K562 (cell line): ENCODE data around the gene RAVER2. TPM values are rescaled to one million over a fixed set of nuclear protein-coding genes. Genes with fewer than 3 reads are reported as not detected.

ENCODE experiments used
- CBX5 ChIP-seq: IDR thresholded peaks from 2 replicates; pipeline ENCODE4 v1.6.1; 2014; ENCODE audit warnings: low read depth, borderline replicate concordance
- FOXA1 ChIP-seq: fragments of 450-650 bp; IDR thresholded peaks from 2 replicates; pipeline ENCODE4 v1.6.1; 2016; ENCODE audit warnings: mild to moderate bottlenecking, borderline replicate concordance
- FOXA3 ChIP-seq, 2 experiments: fragments of 450-650 bp in 1 of 2; sonication (generic) in 1 of 2; formaldehyde crosslinking; IDR thresholded peaks in 1 of 2; conservative IDR thresholded peaks in 1 of 2; 2 replicates each; pipeline versions ENCODE4 v1.4.0 to v1.8.0; 2020 to 2022; ENCODE audit warnings: mild to moderate bottlenecking in 2 of 2, missing genetic modification reagents in 1 of 2
- HDAC3 ChIP-seq: fragments of 450-650 bp; IDR thresholded peaks from 2 replicates; pipeline ENCODE4 v1.6.1; 2018; ENCODE audit warnings: borderline replicate concordance, mild to moderate bottlenecking, moderate library complexity; ENCODE audit not compliant: partially characterized antibody
- L3MBTL2 ChIP-seq: fragments of 450-650 bp; IDR thresholded peaks from 2 replicates; pipeline ENCODE4 v1.6.1; 2016; ENCODE audit warnings: mild to moderate bottlenecking, moderate library complexity
- LCOR ChIP-seq: sonication (generic); formaldehyde crosslinking; IDR thresholded peaks from 2 replicates; pipeline ENCODE4 v1.8.0; 2022; ENCODE audit warnings: mild to moderate bottlenecking, missing genetic modification reagents
- MYC ChIP-seq, 2 experiments: fragments of 250-450 bp in 1 of 2; sonication (Bioruptor Pico) in 1 of 2; IDR thresholded peaks; 2 replicates each; pipeline versions ENCODE4 v1.5.1 to v1.6.1; 2012 to 2021; ENCODE audit warnings: low read depth in 2 of 2, borderline replicate concordance in 1 of 2, improper control_type of control experiment in 1 of 2, low read length in 1 of 2, mild to moderate bottlenecking in 1 of 2, moderate library complexity in 1 of 2
- NCOR1 ChIP-seq: fragments of 450-650 bp; IDR thresholded peaks from 2 replicates; pipeline ENCODE4 v1.6.1; 2016; ENCODE audit warnings: mild to moderate bottlenecking, moderate library complexity
- NEUROD1 ChIP-seq: fragments of 150-350 bp; IDR thresholded peaks from 2 replicates; pipeline ENCODE4 v1.6.1; 2014; ENCODE audit warnings: borderline replicate concordance, low read length, low read depth; ENCODE audit not compliant: partially characterized antibody
- NFRKB ChIP-seq: fragments of 450-650 bp; IDR thresholded peaks from 2 replicates; pipeline ENCODE4 v1.6.1; 2016; ENCODE audit warnings: low read depth
- PCBP1 ChIP-seq: fragments of 200-400 bp; formaldehyde crosslinking; IDR thresholded peaks from 2 replicates; pipeline ENCODE4 v1.6.1; 2018; ENCODE audit warnings: mild to moderate bottlenecking, low read depth, low read length; ENCODE audit not compliant: poor library complexity, severe bottlenecking
- PRDM10 ChIP-seq: fragments of 450-650 bp; IDR thresholded peaks from 2 replicates; pipeline ENCODE4 v1.6.1; 2018; ENCODE audit not compliant: partially characterized antibody
- SMAD4 ChIP-seq: fragments of 250-450 bp; sonication (Bioruptor Pico); conservative IDR thresholded peaks from 2 replicates; pipeline ENCODE4 v1.8.0; 2021; ENCODE audit warnings: inconsistent platforms, mild to moderate bottlenecking, moderate library complexity
- TOE1 ChIP-seq, 2 experiments: fragments of 450-650 bp in 1 of 2; sonication (generic) in 1 of 2; formaldehyde crosslinking in 1 of 2; IDR thresholded peaks; 2 replicates each; pipeline versions ENCODE4 v1.7.1 to v1.8.0; 2016 to 2022; ENCODE audit warnings: borderline replicate concordance in 2 of 2, mild to moderate bottlenecking in 2 of 2, antibody characterized with exemption in 1 of 2, inconsistent platforms in 1 of 2, low read depth in 1 of 2, missing genetic modification reagents in 1 of 2, moderate library complexity in 1 of 2
- ZBTB11 ChIP-seq, 3 experiments: fragments of 200-800 bp in 1 of 3; fragments of 250-450 bp in 1 of 3; fragments of 450-650 bp in 1 of 3; sonication (Bioruptor Pico) in 1 of 3; sonication (Bioruptor generic) in 1 of 3; formaldehyde crosslinking in 1 of 3; IDR thresholded peaks; 2 replicates each; pipeline versions ENCODE4 v1.6.1 to v1.8.0; 2016 to 2022; ENCODE audit warnings: mild to moderate bottlenecking in 2 of 3, missing genetic modification characterization in 2 of 3, missing compliant biosample characterization in 1 of 3, moderate library complexity in 1 of 3
- ZNF511 ChIP-seq: sonication (generic); formaldehyde crosslinking; IDR thresholded peaks from 2 replicates; pipeline ENCODE4 v1.8.0; 2022; ENCODE audit warnings: mild to moderate bottlenecking, missing genetic modification reagents
- ZNF589 ChIP-seq: fragments of 200-800 bp; sonication (Bioruptor generic); IDR thresholded peaks from 2 replicates; pipeline ENCODE4 v1.6.1; 2016; ENCODE audit warnings: low read depth, missing genetic modification characterization, missing compliant biosample characterization
- polyA plus RNA-seq, 8 experiments: library from polyadenylated mRNA; depleted of rRNA in 4 of 8; stranded (reverse) in 5 of 8; unstranded in 3 of 8; fragments of >200 nt; fragmentation: Nextera tagmentation in 2 of 8; fragmentation: Illumina TruSeq in 1 of 8; extraction: Ambion mirVana in 2 of 8; extraction: Trizol in 1 of 8; gene quantifications; 2 replicates each; pipeline versions ENCODE4 v1.2.1 to v1.2.3, GENCODE V29; 2011 to 2014; ENCODE audit warnings: inconsistent platforms in 1 of 8, missing spikeins in 1 of 8
- total RNA-seq, 7 experiments: library from RNA; depleted of rRNA in 6 of 7; stranded (reverse); fragments of >200 nt in 6 of 7; fragmentation: Illumina TruSeq in 2 of 7; extraction: Trizol in 2 of 7; gene quantifications; 2 replicates each; pipeline versions ENCODE4 v1.2.1 to v1.2.3, GENCODE V29; 2011 to 2021; ENCODE audit warnings: low replicate concordance in 1 of 7

Gene RAVER2
- total and polyA plus RNA-seq, 9 of the 15 experiments (the other 6 are each of a cell fraction or from before 2014, with no cell fraction given): 1.8 to 6.1 (median 4.4) TPM

- peak; percentile 43 for TF ChIP-seq PRDM10
- peak; percentile 45; the same call in 1 of the 2 replicates for TF ChIP-seq FOXA1
- no peak for TF ChIP-seq NFRKB
- TF ChIP-seq SMAD4 (CRISPR knock-in tag): peak; percentile 92
- TF ChIP-seq TOE1 (IDR thresholded peaks at IDR 0.05; ENCODE audit: borderline replicate concordance): peak; percentile 75
- TF ChIP-seq TOE1 (CRISPR knock-in tag; IDR thresholded peaks at IDR 0.05; ENCODE audit: borderline replicate concordance, low read depth): no peak
- TF ChIP-seq LCOR (CRISPR knock-in tag): peak; percentile 93
- TF ChIP-seq L3MBTL2: peak; percentile 85
- peak; percentile 79; the same call in 1 of the 2 replicates for TF ChIP-seq MYC (IDR thresholded peaks at IDR 0.05; ENCODE audit: low read depth, low read length)
- no peak for TF ChIP-seq MYC (CRISPR knock-in tag; IDR thresholded peaks at IDR 0.05; ENCODE audit: borderline replicate concordance, low read depth)
- peak; percentile 96 for TF ChIP-seq NCOR1
- peak; percentile 94 for TF ChIP-seq CBX5
- peak; percentile 91 for TF ChIP-seq HDAC3
- peak; percentile 93 to 95 for TF ChIP-seq FOXA3 (CRISPR knock-in tag; conservative IDR thresholded peaks at IDR 0.05 in 1 of 2, IDR thresholded peaks at IDR 0.05 in 1 of 2)
- no peak for TF ChIP-seq ZNF511 (CRISPR knock-in tag)
- TF ChIP-seq ZNF589 (CRISPR knock-in tag): peak; percentile 87
- peak; percentile 65 for TF ChIP-seq NEUROD1
- peak in 1 of 3 experiments; percentile 74; a peak in 1 of 6 replicates for TF ChIP-seq ZBTB11 (CRISPR knock-in tag; IDR thresholded peaks at IDR 0.05)
- TF ChIP-seq PCBP1: no peak
Observed at GRCh38 chr1:64864018-64864940, 119.4 kb downstream of the RAVER2 start (continued).
